IPS-15b (cell line): ENCODE results near the gene HCAR1.
"Not testable (repeated sequence)": the region's sequence is repeated elsewhere in the genome, so short reads cannot be mapped to it uniquely, and the experiment has no call there.

Experiments
- H3K27me3 ChIP-seq: one replicate; pipeline ENCODE4 v1.6.1; 2013; ENCODE audit warnings: low read length; ENCODE audit not compliant: control insufficient read depth, insufficient read depth
- H3K36me3 ChIP-seq: one replicate; pipeline ENCODE4 v1.6.1; 2013; ENCODE audit warnings: low read length; ENCODE audit not compliant: control insufficient read depth, insufficient read depth
- H3K4me1 ChIP-seq: one replicate; pipeline ENCODE4 v1.6.1; 2013; ENCODE audit warnings: mild to moderate bottlenecking, low read length; ENCODE audit not compliant: control insufficient read depth, insufficient read depth
- H3K4me3 ChIP-seq: one replicate; pipeline ENCODE4 v1.5.1; 2013; ENCODE audit warnings: low read depth, low read length
- H3K9ac ChIP-seq: one replicate; pipeline ENCODE4 v1.6.1; 2013; ENCODE audit warnings: low read depth, mild to moderate bottlenecking, low read length
- H3K9me3 ChIP-seq: one replicate; pipeline ENCODE4 v1.6.1; 2013; ENCODE audit warnings: mild to moderate bottlenecking, low read length; ENCODE audit not compliant: control insufficient read depth, insufficient read depth

Gene HCAR1

DNA sequence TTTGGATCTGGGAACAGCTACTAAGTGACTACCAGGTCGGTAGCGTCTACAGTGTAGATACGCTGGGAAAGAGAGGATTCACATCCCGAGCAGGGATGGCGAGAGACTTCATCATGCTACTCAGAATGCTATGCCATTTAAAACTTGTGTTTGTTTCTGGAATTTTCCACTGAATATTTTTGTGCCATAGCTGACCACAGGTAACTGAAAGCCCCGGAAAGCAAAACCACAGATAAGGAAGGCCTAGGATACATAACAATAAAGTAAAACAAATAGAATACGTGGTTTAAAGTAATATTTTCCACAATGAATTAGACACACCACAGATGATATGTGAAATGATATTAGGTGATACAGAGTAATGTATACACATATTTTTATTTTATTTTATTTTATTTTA is 7.9 kb upstream of the HCAR1 start:
- Histone ChIP-seq H3K9me3 (no peaks in the 10 kb centered on the region), H3K27me3 (no peaks in the 10 kb centered on the region), H3K36me3 (no peaks in the 10 kb centered on the region), H3K9ac (no peak overlapping the region), H3K4me3 (no peak overlapping the region), H3K4me1 (no peaks in the 10 kb centered on the region)

DNA sequence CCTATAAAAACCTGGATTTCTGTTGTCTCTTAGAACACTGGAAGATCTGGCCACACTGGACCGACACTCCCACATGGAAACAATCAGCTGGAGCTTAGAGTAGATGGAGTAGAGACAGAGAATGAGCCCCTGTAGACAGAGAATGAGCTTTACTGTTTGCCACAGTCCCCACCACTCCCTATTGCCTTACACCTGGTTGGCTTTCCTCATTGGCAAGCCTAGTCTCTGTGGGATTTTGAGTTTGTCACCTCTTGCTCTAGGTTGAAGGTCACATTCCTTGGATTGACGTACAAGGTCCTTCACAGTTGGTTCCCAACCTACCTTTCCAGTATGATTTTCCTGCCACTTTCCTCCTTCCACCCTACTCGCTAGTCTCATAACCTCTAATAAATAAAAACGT is 2.0 kb upstream of the HCAR1 start:
- H3K9ac ChIP-seq, result no peak overlapping the region
- no peaks in the 10 kb centered on the region for H3K27me3 ChIP-seq
- no peaks in the 10 kb centered on the region for H3K9me3 ChIP-seq
- H3K4me3 ChIP-seq, result no peak overlapping the region
- no peaks in the 10 kb centered on the region for H3K36me3 ChIP-seq
- H3K4me1 ChIP-seq, result peaks cover 2% of the 10 kb centered on the region

- H3K27me3 ChIP-seq, result no peaks in the 10 kb centered on the region
- no peaks in the 10 kb centered on the region for H3K36me3 ChIP-seq
- H3K4me3 ChIP-seq, result no peak overlapping the region
- H3K9me3 ChIP-seq, result no peaks in the 10 kb centered on the region
- no peak overlapping the region for H3K9ac ChIP-seq
- H3K4me1 ChIP-seq, result peaks cover 2% of the 10 kb centered on the region
Measured at GRCh38 chr12:122732170-122732569, 1.5 kb upstream of the HCAR1 start.

DNA sequence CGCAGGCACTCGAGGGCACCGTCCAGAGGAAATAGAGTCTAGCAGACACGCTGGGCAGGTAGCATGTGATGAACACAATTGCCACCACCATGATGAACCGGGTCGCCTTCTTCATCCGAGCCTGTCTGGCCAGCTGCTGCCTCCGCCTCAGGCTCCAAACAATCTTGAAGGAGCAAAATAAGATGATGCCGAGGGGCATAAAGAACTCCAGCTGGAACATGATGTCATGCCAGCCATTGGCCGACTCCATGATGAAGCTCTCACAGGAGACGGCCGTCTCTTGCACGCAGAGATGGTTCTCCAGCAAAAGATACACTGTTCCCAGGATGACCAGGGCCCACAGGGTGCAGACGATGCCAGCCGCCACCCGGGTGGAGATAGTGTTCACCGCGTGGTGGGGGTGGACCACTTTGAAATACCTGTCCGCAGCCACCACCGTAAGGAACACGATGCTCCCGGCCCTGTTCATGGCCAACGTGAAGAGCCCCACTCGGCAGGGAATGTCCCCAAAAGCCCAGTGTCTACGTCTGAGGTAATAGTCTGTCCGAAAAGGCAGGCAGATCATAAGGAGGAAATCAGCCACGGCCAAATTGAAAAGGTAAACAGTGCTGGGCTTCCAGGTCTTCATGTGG is 945 bp downstream of the HCAR1 start:
- no peaks in the 10 kb centered on the region for H3K27me3 ChIP-seq
- H3K4me3 ChIP-seq, result no peak overlapping the region
- peaks cover 2% of the 10 kb centered on the region for H3K4me1 ChIP-seq
- H3K36me3 ChIP-seq, result no peaks in the 10 kb centered on the region
- H3K9ac ChIP-seq, result no peak overlapping the region
- H3K9me3 ChIP-seq, result no peaks in the 10 kb centered on the region

GRCh38 chr12:122726080-122726558 is 4.5 kb downstream of the HCAR1 start:
- H3K36me3 ChIP-seq, result no peaks in the 10 kb centered on the region
- no peak overlapping the region for H3K4me3 ChIP-seq
- H3K27me3 ChIP-seq, result no peaks in the 10 kb centered on the region
- H3K9ac ChIP-seq, result no peak overlapping the region
- no peaks in the 10 kb centered on the region for H3K9me3 ChIP-seq
- peaks cover 2% of the 10 kb centered on the region for H3K4me1 ChIP-seq

DNA sequence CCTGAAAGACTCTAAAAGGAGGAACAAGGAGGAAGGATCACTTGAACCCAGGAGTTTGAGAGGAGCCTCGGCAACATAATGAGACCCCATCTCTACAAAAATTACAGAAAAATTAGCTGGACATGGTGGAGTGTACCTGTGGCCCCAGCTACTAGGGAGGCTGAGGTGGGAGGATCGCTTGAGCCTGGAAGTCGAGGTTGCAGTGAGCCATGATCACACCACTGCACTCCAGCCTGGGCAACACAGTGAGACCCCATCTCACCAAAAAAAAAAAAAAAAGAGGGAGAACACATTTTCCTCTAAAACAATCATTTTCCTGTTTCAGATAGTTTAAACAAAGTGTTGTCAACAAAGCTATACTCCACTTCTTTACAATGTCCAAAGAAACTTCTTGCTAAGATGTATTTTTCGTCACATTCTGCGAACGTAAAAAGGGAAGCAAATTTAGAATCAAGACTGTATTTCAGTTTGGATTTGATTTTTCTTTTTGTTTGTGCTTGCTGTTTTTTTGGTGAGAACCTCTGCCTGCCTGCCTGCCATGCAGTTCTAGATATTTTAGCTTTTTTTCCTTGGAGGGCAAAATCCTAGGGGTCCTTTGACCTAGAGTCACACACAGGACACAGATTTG is 5.1 kb downstream of the HCAR1 start:
- H3K9ac ChIP-seq, result no peak overlapping the region
- H3K4me1 ChIP-seq, result no peaks in the 10 kb centered on the region
- H3K36me3 ChIP-seq, result no peaks in the 10 kb centered on the region

GRCh38 chr12:122724641-122725243 is 5.9 kb downstream of the HCAR1 start:
- Histone ChIP-seq H3K9ac (no peak overlapping the region), H3K9me3 (no peaks in the 10 kb centered on the region), H3K4me3 (no peak overlapping the region), H3K36me3 (no peaks in the 10 kb centered on the region), H3K27me3 (no peaks in the 10 kb centered on the region), H3K4me1 (no peaks in the 10 kb centered on the region)

More for the DNA sequence above, 5.1 kb downstream of the HCAR1 start:
- no peaks in the 10 kb centered on the region for H3K27me3 ChIP-seq
- no peak overlapping the region for H3K4me3 ChIP-seq
- no peaks in the 10 kb centered on the region for H3K9me3 ChIP-seq

DNA sequence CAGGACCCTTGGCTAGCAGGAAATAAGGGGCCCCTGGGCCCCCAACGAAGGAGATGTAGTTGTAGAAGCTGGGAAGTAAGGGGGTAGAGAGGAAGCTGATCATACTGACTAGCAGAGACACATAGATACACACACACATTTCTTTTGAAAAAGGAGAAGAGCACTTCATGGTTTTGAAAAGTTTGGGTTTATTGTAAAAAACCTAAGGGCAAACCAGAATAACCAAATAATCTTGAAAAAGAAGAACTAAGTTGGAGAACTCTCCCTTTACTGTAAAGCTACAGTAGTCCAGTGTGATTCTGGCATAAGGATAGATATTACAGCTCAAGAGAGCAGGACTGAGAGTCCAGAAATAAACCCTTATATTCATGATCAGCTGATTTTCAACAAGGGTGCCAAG is 8.3 kb downstream of the HCAR1 start:
- Histone ChIP-seq H3K9me3 (no peaks in the 10 kb centered on the region), H3K9ac (no peak overlapping the region), H3K36me3 (no peaks in the 10 kb centered on the region), H3K4me3 (no peak overlapping the region), H3K27me3 (no peaks in the 10 kb centered on the region), H3K4me1 (no peaks in the 10 kb centered on the region)

DNA sequence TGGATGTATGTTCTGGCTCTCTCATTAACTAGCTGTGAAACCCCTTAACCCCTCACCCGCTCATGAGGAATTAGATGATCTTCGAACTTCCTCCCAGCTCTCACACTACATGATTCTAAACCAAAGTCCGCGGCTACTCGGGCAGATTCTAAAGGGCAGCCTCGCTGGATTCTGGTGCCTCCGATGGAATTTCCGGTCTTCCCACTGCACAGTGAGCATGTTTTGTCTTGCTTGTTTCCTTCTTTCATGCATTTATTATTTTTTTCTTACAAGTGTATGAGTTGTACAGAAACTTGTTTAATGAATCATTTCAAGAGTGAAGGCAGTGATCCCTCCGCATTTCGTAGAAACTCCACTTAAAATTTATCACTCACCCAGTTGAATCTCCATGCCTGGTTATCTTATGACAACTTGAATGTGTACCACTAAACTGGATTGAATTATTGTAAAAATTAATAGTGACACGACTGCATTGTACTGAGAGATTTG is 9.5 kb downstream of the HCAR1 start:
- Histone ChIP-seq H3K27me3 (no peaks in the 10 kb centered on the region), H3K4me3 (no peak overlapping the region), H3K36me3 (no peaks in the 10 kb centered on the region), H3K9me3 (no peaks in the 10 kb centered on the region), H3K4me1 (no peaks in the 10 kb centered on the region), H3K9ac (no peak overlapping the region)

- H3K9ac ChIP-seq, H3K4me1 ChIP-seq, H3K9me3 ChIP-seq, H3K36me3 ChIP-seq, H3K4me3 ChIP-seq, H3K27me3 ChIP-seq: not testable (repeated sequence)
Measured at GRCh38 chr12:122716658-122717057, 14.0 kb downstream of the HCAR1 start, which contains the start of gene HCAR3. HCAR3 (minus strand) TSS chr12:122716811; CDS start chr12:122716737, 74 bp downstream.

GRCh38 chr12:122715211-122715610 is 15.4 kb downstream of the HCAR1 start:
- not testable (repeated sequence) for H3K27me3 ChIP-seq, H3K4me3 ChIP-seq

More at GRCh38 chr12:122715211-122715610, 15.4 kb downstream of the HCAR1 start:
- not testable (repeated sequence) for H3K4me1 ChIP-seq, H3K9me3 ChIP-seq, H3K9ac ChIP-seq, H3K36me3 ChIP-seq
